C4-2B (cell line): ENCODE data around the gene CHST11.

Source experiments
- CTCF ChIP-seq: fragments of 450-650 bp; conservative IDR thresholded peaks from 2 replicates; pipeline ENCODE4 v1.5.1; 2017; ENCODE audit warnings: mild to moderate bottlenecking
- ZFX ChIP-seq: fragments of 450-650 bp; IDR thresholded peaks from 2 replicates; pipeline ENCODE4 v1.6.1; 2017

GRCh38 chr12:104448031-104448430 is 8.7 kb upstream of the CHST11 start:
- no peak for TF ChIP-seq CTCF
- TF ChIP-seq ZFX = no peak
